ENCODE measurements around the gene NTF3. TPM values are rescaled to one million over a fixed set of nuclear protein-coding genes. Genes with fewer than 3 reads are reported as not detected.

Gene NTF3
- total RNA-seq, 1 donor from 2014 or later = 1.2 TPM

DNA sequence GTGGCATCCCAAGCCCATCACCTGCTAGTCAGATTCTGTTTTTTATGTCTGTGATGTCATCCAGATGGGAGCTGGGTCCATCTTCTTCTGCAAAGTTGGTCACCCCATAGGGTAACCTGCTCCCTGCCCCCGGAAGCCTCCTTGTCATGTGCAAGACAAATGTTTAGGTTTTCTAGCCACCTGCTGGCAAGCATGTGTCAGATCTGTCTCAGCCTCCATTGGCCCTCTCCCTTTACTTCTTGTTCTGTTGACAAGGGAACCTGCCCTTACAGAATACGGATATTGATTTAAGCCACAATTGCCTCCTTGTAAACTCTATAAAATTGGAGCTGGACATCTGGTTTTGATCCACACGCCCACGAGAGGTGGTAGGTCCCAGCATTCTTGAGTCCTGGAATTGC is 7.5 kb downstream of the NTF3 start:
- Histone ChIP-seq H3K36me3 (no peaks in the 10 kb centered on the region), H3K4me3 (no peak overlapping the region), H3K27ac (no peak overlapping the region), H3K9me3 (no peaks in the 10 kb centered on the region), H3K4me1 (no peaks in the 10 kb centered on the region), H3K27me3 (ENCODE audit: low read depth) (peaks cover 24% of the 10 kb centered on the region)
- intact Hi-C loops (cut with DNase I) = no loop called here
- TF ChIP-seq, protein P1, sequence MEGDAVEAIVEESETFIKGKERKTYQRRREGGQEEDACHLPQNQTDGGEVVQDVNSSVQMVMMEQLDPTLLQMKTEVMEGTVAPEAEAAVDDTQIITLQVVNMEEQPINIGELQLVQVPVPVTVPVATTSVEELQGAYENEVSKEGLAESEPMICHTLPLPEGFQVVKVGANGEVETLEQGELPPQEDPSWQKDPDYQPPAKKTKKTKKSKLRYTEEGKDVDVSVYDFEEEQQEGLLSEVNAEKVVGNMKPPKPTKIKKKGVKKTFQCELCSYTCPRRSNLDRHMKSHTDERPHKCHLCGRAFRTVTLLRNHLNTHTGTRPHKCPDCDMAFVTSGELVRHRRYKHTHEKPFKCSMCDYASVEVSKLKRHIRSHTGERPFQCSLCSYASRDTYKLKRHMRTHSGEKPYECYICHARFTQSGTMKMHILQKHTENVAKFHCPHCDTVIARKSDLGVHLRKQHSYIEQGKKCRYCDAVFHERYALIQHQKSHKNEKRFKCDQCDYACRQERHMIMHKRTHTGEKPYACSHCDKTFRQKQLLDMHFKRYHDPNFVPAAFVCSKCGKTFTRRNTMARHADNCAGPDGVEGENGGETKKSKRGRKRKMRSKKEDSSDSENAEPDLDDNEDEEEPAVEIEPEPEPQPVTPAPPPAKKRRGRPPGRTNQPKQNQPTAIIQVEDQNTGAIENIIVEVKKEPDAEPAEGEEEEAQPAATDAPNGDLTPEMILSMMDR (IDR thresholded peaks at IDR 0.05) = no peak
- ATAC-seq (no peak), DNase-seq (no peak)

DNA sequence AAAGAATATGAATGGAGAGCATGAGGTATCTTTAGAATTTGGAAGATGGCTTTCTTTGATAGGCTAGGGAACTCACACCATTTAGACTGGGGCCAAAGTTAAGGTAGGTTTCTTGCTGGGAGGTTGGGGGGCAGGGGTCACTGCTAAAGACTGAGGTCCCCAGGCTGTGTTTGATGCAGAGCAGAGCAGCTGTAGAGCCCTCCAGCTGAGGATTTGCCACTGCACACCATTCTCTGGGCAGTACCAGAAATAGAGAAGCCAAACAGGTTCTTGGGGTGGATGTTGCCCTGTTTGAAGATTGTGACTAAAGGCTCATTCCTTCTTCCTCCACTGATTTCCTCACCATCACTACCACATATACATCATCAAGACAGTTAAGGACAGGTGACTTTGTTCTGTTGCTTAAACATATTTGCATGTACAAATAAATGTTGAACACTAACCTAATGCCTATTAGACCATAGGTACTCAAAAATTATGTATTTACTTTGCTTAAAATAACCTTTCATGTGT is 7.9 kb downstream of the NTF3 start:
- Histone ChIP-seq H3K27ac (no peak overlapping the region), H3K4me1 (no peaks in the 10 kb centered on the region), H3K4me3 (no peak overlapping the region), H3K27me3 (ENCODE audit: low read depth) (peaks cover 22% of the 10 kb centered on the region), H3K9me3 (no peaks in the 10 kb centered on the region), H3K36me3 (no peaks in the 10 kb centered on the region)
- TF ChIP-seq, protein P1 (IDR thresholded peaks at IDR 0.05) = no peak
- ATAC-seq (no peak), DNase-seq (no peak)
- intact Hi-C loops (cut with DNase I) = no loop called here

DNA sequence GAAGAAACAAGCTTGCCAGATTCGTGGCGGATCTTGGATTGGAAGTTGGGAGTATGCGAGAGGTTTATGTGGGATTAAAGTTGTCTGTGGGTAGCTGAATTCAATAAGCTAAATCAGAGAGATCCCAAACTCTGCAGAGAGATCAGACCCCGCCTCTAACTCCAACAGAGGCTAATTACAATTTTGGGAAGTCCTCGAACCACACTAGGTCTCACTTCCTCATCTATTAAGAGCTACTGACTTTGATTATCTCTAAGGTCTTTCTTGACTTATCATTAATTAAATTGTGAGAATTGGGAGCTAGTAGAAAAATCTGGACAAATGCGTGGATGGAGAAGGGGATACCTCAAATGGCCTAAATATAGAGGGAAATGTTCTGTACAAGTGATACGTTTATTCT is 9.1 kb downstream of the NTF3 start:
- Histone ChIP-seq H3K36me3 (no peaks in the 10 kb centered on the region), H3K27ac (no peak overlapping the region), H3K9me3 (no peaks in the 10 kb centered on the region), H3K4me3 (no peak overlapping the region), H3K4me1 (no peaks in the 10 kb centered on the region), H3K27me3 (ENCODE audit: low read depth) (peaks cover 14% of the 10 kb centered on the region)
- intact Hi-C loops (cut with DNase I) = no loop called here
- ATAC-seq (no peak), DNase-seq (no peak)
- TF ChIP-seq, protein P1 (IDR thresholded peaks at IDR 0.05) = no peak

DNA sequence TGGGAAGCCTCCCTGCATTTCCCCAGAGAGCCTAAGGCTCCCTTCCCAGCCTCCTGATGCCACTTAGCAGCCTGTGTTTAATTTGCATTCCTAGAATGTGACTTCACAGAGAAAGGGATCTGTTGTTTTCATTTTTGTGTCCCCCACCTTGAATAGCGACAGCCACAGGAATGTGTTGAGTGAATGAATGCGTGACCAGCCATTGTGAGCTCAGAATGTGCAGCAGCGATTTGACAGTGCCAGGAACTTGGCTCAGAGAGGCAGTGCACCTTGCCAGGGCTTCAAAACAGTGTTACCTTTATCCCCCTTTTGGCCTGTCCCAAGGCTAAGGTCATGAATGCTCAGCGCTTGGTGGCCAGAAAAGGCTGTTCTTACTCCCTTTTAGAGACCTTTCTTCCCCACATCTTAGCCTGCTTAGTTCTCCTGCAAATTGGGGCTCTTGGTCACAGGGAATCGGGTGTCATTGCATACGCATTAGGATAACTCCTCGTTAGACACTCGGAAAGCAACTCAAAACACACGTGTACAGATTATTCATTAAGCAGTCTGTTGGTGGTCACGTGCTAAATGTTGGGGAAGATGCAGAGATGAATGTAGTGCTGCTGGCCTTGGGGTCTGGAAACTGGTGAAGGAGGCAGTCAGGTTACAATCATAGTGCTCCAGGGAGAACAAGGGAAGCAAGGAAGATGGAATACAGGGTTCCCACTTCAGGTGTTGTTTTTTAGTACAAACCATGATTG is 9.8 kb downstream of the NTF3 start:
- no peaks in the 10 kb centered on the region for H3K36me3 ChIP-seq
- no peaks in the 10 kb centered on the region for H3K9me3 ChIP-seq
- peaks cover 14% of the 10 kb centered on the region for H3K27me3 ChIP-seq (ENCODE audit: low read depth)
- no peak overlapping the region for H3K4me3 ChIP-seq
- TF ChIP-seq, protein P1 (IDR thresholded peaks at IDR 0.05) = no peak
- intact Hi-C loops (cut with DNase I) = no loop called here
- ATAC-seq (no peak), DNase-seq (no peak)
- H3K27ac ChIP-seq = no peak overlapping the region
- H3K4me1 ChIP-seq = no peaks in the 10 kb centered on the region

DNA sequence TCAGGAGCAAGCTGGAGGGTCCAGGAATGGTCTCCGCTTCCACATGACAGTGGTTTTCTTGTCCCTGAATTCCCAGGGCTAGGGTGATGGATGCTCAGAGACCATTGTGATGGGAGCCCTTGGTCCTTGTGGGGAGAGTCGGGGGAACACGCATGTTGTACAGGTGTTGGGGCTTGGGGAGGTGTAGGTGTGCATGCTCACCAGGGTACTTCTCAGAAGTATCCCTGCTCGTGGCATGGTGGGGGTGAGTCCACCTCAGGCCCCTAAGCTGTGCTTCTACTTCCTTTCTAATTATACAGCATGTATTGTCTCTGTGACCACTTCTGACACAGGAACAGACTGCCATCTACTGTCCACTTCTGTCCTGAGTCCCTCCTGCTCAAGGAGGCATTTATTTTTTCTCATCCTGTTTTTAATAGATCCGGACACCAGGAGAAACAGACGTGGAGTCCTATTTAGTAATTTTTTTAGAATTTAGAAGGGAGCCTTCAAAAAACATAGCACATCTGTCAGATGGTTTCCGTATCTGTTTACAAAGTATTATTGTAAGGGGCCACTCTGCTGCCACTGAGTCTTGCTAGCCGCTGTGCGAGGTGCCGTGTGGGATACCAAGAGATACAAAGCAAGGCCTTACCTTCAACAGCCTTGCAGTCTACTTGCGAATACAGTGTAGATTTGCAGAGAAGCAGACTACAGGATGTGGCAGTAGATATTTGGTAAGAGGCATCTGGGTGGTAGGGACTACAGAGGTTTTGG is 10.5 kb downstream of the NTF3 start:
- no peaks in the 10 kb centered on the region for H3K36me3 ChIP-seq
- no peak overlapping the region for H3K27ac ChIP-seq
- no peak overlapping the region for H3K4me3 ChIP-seq
- H3K27me3 ChIP-seq (ENCODE audit: low read depth) = peaks cover 13% of the 10 kb centered on the region
- DNase-seq (no peak), ATAC-seq (peak in 1 of 2 donors; percentile 63)
- H3K9me3 ChIP-seq = no peaks in the 10 kb centered on the region
- TF ChIP-seq, protein P1 (IDR thresholded peaks at IDR 0.05) = peak; percentile 50
- intact Hi-C loops (cut with DNase I) = no loop called here
- H3K4me1 ChIP-seq = no peaks in the 10 kb centered on the region
